H1 (cell line): ENCODE measurements around the gene ZNF382. TPM values are rescaled to one million over a fixed set of nuclear protein-coding genes. Genes with fewer than 3 reads are reported as not detected.

Source experiments
- CBX5 ChIP-seq: fragments of 300-800, 300-1000 bp; sonication (generic); IDR thresholded peaks from 2 replicates; pipeline ENCODE4 v1.7.1; 2016; ENCODE audit warnings: antibody characterized with exemption, low read length, low read depth
- CBX8 ChIP-seq: fragments of 300-800, 300-1000 bp; sonication (generic); IDR thresholded peaks from 2 replicates; pipeline ENCODE4 v1.7.1; 2016; ENCODE audit warnings: low read depth, low read length, borderline replicate concordance
- CHD2 ChIP-seq: IDR thresholded peaks from 2 replicates; pipeline ENCODE4 v1.6.1; 2012; ENCODE audit warnings: low read length, improper control_type of control experiment
- EGR1 ChIP-seq: IDR thresholded peaks from 2 replicates; pipeline ENCODE4 v1.6.1; 2011; ENCODE audit warnings: low read depth, low read length, borderline replicate concordance
- EZH2 ChIP-seq: fragments of 200-600 bp; sonication (generic); IDR thresholded peaks from 2 replicates; pipeline ENCODE4 v1.7.1; 2012; ENCODE audit warnings: low read depth, mild to moderate bottlenecking, moderate library complexity, low read length, inconsistent platforms; ENCODE audit not compliant: severe bottlenecking
- GABPA ChIP-seq: IDR thresholded peaks from 2 replicates; pipeline ENCODE4 v1.6.1; 2011; ENCODE audit warnings: mild to moderate bottlenecking, low read length, moderate library complexity, borderline replicate concordance; ENCODE audit not compliant: insufficient read depth
- HDAC6 ChIP-seq: IDR thresholded peaks from one replicate; pipeline ENCODE4 v1.7.1; 2012; ENCODE audit warnings: low read depth, mild to moderate bottlenecking, inconsistent platforms, low read length, moderate library complexity
- KDM4A ChIP-seq: IDR thresholded peaks from one replicate; pipeline ENCODE4 v1.7.1; 2012; ENCODE audit warnings: low read depth, mild to moderate bottlenecking, moderate library complexity, low read length, inconsistent platforms; ENCODE audit not compliant: severe bottlenecking
- KDM5A ChIP-seq: fragments of 200-600 bp; IDR thresholded peaks from 2 replicates; pipeline ENCODE4 v1.7.1; 2012; ENCODE audit warnings: mild to moderate bottlenecking, low read length, inconsistent platforms, mixed read lengths
- NRF1 ChIP-seq: IDR thresholded peaks from 2 replicates; pipeline ENCODE4 v1.6.1; 2011; ENCODE audit warnings: mild to moderate bottlenecking, low read depth, low read length, improper control_type of control experiment
- POU5F1 ChIP-seq: IDR thresholded peaks from 2 replicates; pipeline ENCODE4 v1.6.1; 2011; ENCODE audit warnings: low read depth, mild to moderate bottlenecking, low read length, moderate library complexity
- RAD21 ChIP-seq, 2 experiments: IDR thresholded peaks in 1 of 2; conservative IDR thresholded peaks in 1 of 2; 2 replicates each; pipeline ENCODE4 v1.6.1; 2011; ENCODE audit warnings: low read depth in 2 of 2, low read length in 2 of 2, improper control_type of control experiment in 1 of 2, inconsistent platforms in 1 of 2, mild to moderate bottlenecking in 1 of 2, moderate library complexity in 1 of 2
- RBBP5 ChIP-seq: IDR thresholded peaks from 2 replicates; pipeline ENCODE4 v1.7.1; 2012; ENCODE audit warnings: low read depth, mild to moderate bottlenecking, inconsistent platforms, low read length, moderate library complexity, borderline replicate concordance
- RNF2 ChIP-seq: fragments of 200-900, 300-1000 bp; sonication (generic); IDR thresholded peaks from 2 replicates; pipeline ENCODE4 v1.7.1; 2016; ENCODE audit warnings: borderline replicate concordance, low read depth, mild to moderate bottlenecking, antibody characterized with exemption, low read length; ENCODE audit not compliant: poor library complexity, severe bottlenecking; ENCODE audit errors: missing control alignments
- SIX5 ChIP-seq: IDR thresholded peaks from 2 replicates; pipeline ENCODE4 v1.6.1; 2011; ENCODE audit warnings: mild to moderate bottlenecking, low read depth, low read length
- SP2 ChIP-seq: IDR thresholded peaks from 2 replicates; pipeline ENCODE4 v1.6.1; 2012; ENCODE audit warnings: mild to moderate bottlenecking, low read length, inconsistent platforms
- SP4 ChIP-seq: IDR thresholded peaks from 2 replicates; pipeline ENCODE4 v1.6.1; 2012; ENCODE audit warnings: low read length, inconsistent platforms
- SRF ChIP-seq: IDR thresholded peaks from 2 replicates; pipeline ENCODE4 v1.6.1; 2011; ENCODE audit warnings: mild to moderate bottlenecking, low read depth, low read length, moderate library complexity
- TCF12 ChIP-seq: IDR thresholded peaks from 2 replicates; pipeline ENCODE4 v1.6.1; 2011; ENCODE audit warnings: low read depth, mild to moderate bottlenecking, low read length
- TEAD4 ChIP-seq: IDR thresholded peaks from 2 replicates; pipeline ENCODE4 v1.6.1; 2012; ENCODE audit warnings: low read depth, low read length, inconsistent platforms, mixed read lengths
- YY1 ChIP-seq: IDR thresholded peaks from 2 replicates; pipeline ENCODE4 v1.6.1; 2011; ENCODE audit warnings: low read depth, mild to moderate bottlenecking, low read length
- polyA plus RNA-seq, 7 experiments: library from polyadenylated mRNA; depleted of rRNA in 3 of 7; stranded (reverse) in 5 of 7; unstranded in 2 of 7; fragments of >200 nt in 5 of 7; fragments of 200-250 nt in 2 of 7; gene quantifications; 1 replicate in 5 of 7; 2 replicates in 1 of 7; 4 replicates in 1 of 7; pipeline versions ENCODE4 v1.2.1 to v1.2.3, GENCODE V29; 2011 to 2013; ENCODE audit warnings: missing spikeins in 2 of 7, mixed read lengths in 2 of 7
- total RNA-seq: library from RNA; stranded (reverse); fragmentation: NEBNext Ultra II Directional; extraction: Animal tissue kit (Norgen Biotek cat#: 25700); gene quantifications from 2 replicates; pipeline ENCODE4 v1.2.1, GENCODE V29; 2021

The ZNF382 gene
- total and polyA plus RNA-seq, 2 of the 8 experiments (the other 6 are each of a cell fraction or from before 2014, with no cell fraction given), result 1.9 to 6.3 TPM

DNA sequence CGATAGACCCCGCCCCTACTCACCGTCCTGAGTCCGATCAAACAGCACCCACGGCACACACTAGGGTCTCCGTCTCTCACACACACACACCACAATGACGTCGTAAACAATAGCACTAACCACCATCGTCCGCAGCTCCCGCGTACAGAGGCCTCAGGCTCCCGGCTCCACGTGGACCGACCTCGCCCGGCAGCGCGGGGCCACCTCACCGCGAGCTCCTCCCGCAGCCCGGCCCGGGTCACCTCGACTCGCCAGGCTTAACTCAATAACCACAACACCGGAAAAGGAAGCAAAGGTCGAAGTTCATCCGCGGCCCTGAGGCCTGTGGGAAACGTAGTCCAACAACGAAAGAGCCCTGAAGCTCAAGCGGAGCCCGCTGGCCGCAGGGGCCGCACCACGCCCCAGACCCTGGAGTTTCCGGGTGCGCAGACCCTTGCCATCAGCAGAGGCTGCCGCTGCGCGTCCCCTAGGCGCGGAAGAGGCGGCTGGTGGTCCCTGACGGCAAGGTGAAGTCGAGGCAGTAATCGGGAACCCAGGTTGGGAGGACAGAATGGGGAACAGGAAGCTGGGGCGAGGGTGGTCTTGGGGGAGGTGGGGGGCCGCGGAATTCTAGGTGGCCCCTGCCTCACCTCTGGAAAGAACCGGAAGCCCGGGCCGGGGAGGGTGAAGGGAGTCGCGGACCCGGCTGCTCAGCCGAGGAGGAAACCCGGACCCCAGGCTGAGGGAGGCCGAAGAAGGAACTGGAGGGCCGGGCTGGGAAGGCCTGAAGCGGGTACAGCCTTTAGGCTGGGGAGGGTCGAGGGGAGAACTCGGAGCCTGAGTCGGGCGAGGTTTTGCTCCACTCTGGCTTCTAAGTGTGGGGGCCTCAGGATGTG, 31.9 kb upstream of the ZNF382 start, which contains the start of gene ZNF529 (continued):
- TF ChIP-seq CHD2 (peak; percentile 83), CBX8 (no peak), RAD21 (IDR thresholded peaks at IDR 0.05 in 1 of 2, conservative IDR thresholded peaks at IDR 0.05 in 1 of 2; ENCODE audit: low read depth in 2 of 2, low read length in 2 of 2) (peak; percentile 11 to 20; a peak in 2 of 4 replicates), CBX5 (no peak), KDM4A (peak; percentile 73), EZH2 (no peak), SP2 (no peak), SP4 (no peak), NRF1 (no peak), TCF12 (no peak), KDM5A (no peak; the same call in 1 of the 2 replicates), SRF (no peak), SIX5 (peak; percentile 90), GABPA (peak; percentile 87; the same call in 1 of the 2 replicates), HDAC6 (no peak), TEAD4 (no peak), RNF2 (no peak), POU5F1 (no peak), EGR1 (no peak), YY1 (0 out of 2 replicates have a peak, but pooled peaks have one; percentile 14), RBBP5 (no peak)
